GM18502 (cell line): ENCODE measurements around the gene IL1RAPL1.
"Not testable (repeated sequence)": the region's sequence is repeated elsewhere in the genome, so short reads cannot be mapped to it uniquely, and the experiment has no call there.

Experiments used
- ATAC-seq: cut with Tn5 transposase; IDR thresholded peaks from one replicate; pipeline ENCODE4 v1.9.1; 2021; ENCODE audit warnings: mild to moderate bottlenecking; ENCODE audit not compliant: unreplicated experiment, poor library complexity

The IL1RAPL1 gene

GRCh38 chrX:28756647-28757046 lies 169.4 kb downstream of the IL1RAPL1 start:
- ATAC-seq: no peak

- ATAC-seq: no peak
Measured at GRCh38 chrX:28757290-28757689, 170.0 kb downstream of the IL1RAPL1 start.

GRCh38 chrX:28766561-28766960 lies 179.3 kb downstream of the IL1RAPL1 start:
- ATAC-seq: not testable (repeated sequence)

- no peak for ATAC-seq
Measured at GRCh38 chrX:28773807-28774206, 186.6 kb downstream of the IL1RAPL1 start.

- ATAC-seq: no peak
Measured at GRCh38 chrX:28787206-28787605, 200.0 kb downstream of the IL1RAPL1 start.

GRCh38 chrX:28800671-28801070 lies 213.4 kb downstream of the IL1RAPL1 start:
- ATAC-seq: not testable (repeated sequence)

- ATAC-seq: no peak
Measured at GRCh38 chrX:28802625-28803024, 215.4 kb downstream of the IL1RAPL1 start.

GRCh38 chrX:28835991-28836390 lies 248.7 kb downstream of the IL1RAPL1 start:
- no peak for ATAC-seq

- ATAC-seq: no peak
Measured at GRCh38 chrX:28843817-28844216, 256.6 kb downstream of the IL1RAPL1 start.

GRCh38 chrX:28847423-28847822 lies 260.2 kb downstream of the IL1RAPL1 start:
- no peak for ATAC-seq

GRCh38 chrX:28848707-28849106 lies 261.5 kb downstream of the IL1RAPL1 start:
- ATAC-seq: no peak

GRCh38 chrX:28850955-28851354 lies 263.7 kb downstream of the IL1RAPL1 start:
- ATAC-seq: no peak

GRCh38 chrX:28851871-28852270 lies 264.6 kb downstream of the IL1RAPL1 start:
- ATAC-seq: no peak

GRCh38 chrX:28854637-28855036 lies 267.4 kb downstream of the IL1RAPL1 start:
- ATAC-seq: no peak

GRCh38 chrX:28876408-28876807 lies 289.2 kb downstream of the IL1RAPL1 start:
- ATAC-seq: no peak

- ATAC-seq: no peak
Measured at GRCh38 chrX:28876901-28877300, 289.7 kb downstream of the IL1RAPL1 start.

- no peak for ATAC-seq
Measured at GRCh38 chrX:28880136-28880535, 292.9 kb downstream of the IL1RAPL1 start.

GRCh38 chrX:28884823-28885222 lies 297.6 kb downstream of the IL1RAPL1 start:
- no peak for ATAC-seq

GRCh38 chrX:28888416-28888815 lies 301.2 kb downstream of the IL1RAPL1 start:
- no peak for ATAC-seq

- ATAC-seq: no peak
Measured at GRCh38 chrX:28889591-28890090, 302.4 kb downstream of the IL1RAPL1 start.

- no peak for ATAC-seq
Measured at GRCh38 chrX:28901637-28902036, 314.4 kb downstream of the IL1RAPL1 start.

- ATAC-seq: no peak
Measured at GRCh38 chrX:28910487-28910886, 323.2 kb downstream of the IL1RAPL1 start.
